Heart left ventricle (tissue), 16 donors: ENCODE results near the gene LRG1. TPM values are rescaled to one million over a fixed set of nuclear protein-coding genes. Genes with fewer than 3 reads are reported as not detected.

Experiments used
- ATAC-seq, 4 donors: fragments of 200-7000 bp; cut with Tn5 transposase; one replicate each; pipeline ENCODE4 v1.9.1; 2020 to 2022; ENCODE audit warnings: moderate library complexity in 4 of 4, mild to moderate bottlenecking in 3 of 4, moderate number of reproducible peaks in 1 of 4
- DNase-seq, 5 donors: peaks; one replicate each; pipeline ENCODE4 v3.0.0-alpha.2; 2020
- H3K27ac ChIP-seq, 12 donors: fragments of 200-600 bp; sonication (generic) in 4 of 12; one replicate each; pipeline versions ENCODE4 v1.5.0 to v1.8.0; 2016 to 2022; ENCODE audit warnings: mild to moderate bottlenecking in 2 of 12
- H3K27me3 ChIP-seq, 9 donors: fragments of 200-600 bp; sonication (generic) in 2 of 9; one replicate each; pipeline versions ENCODE4 v1.5.1 to v1.8.0; 2016 to 2022; ENCODE audit warnings: mild to moderate bottlenecking in 3 of 9
- H3K36me3 ChIP-seq, 9 donors: fragments of 200-600 bp; sonication (generic) in 2 of 9; one replicate each; pipeline versions ENCODE4 v1.5.0 to v1.8.0; 2018 to 2022; ENCODE audit warnings: mild to moderate bottlenecking in 2 of 9
- H3K4me1 ChIP-seq, 12 donors: fragments of 200-600 bp; sonication (generic) in 4 of 12; one replicate each; pipeline versions ENCODE4 v1.5.0 to v1.8.0; 2016 to 2022; ENCODE audit warnings: mild to moderate bottlenecking in 3 of 12
- H3K4me3 ChIP-seq, 12 donors: fragments of 200-600 bp; sonication (generic) in 4 of 12; one replicate each; pipeline versions ENCODE4 v1.5.0 to v1.8.0; 2017 to 2022; ENCODE audit warnings: mild to moderate bottlenecking in 9 of 12, moderate library complexity in 4 of 12
- H3K9me3 ChIP-seq, 12 donors: fragments of 200-600 bp; sonication (generic) in 4 of 12; one replicate each; pipeline versions ENCODE4 v1.5.0 to v1.8.0; 2016 to 2022; ENCODE audit warnings: mild to moderate bottlenecking in 1 of 12
- POLR2A ChIP-seq, 2 donors: fragments of 450-650 bp; IDR thresholded peaks; one replicate each; pipeline ENCODE4 v1.6.1; 2017; ENCODE audit warnings: antibody characterized with exemption in 2 of 2, mild to moderate bottlenecking in 2 of 2, moderate library complexity in 2 of 2
- WGBS, 4 donors: extraction: QIAGEN DNeasy Blood & Tissue Kit in 2 of 4; methylation state at CpG; one replicate each; pipeline versions ENCODE4 v1.1.5 to v1.1.7; 2013 to 2018; 5-methylcytosine and 5-hydroxymethylcytosine counted together
- intact Hi-C, 10 donors: fragments of 100-400 bp; cut with DNase I; formaldehyde crosslinking; loops; one replicate each; pipeline versions ENCODE4 v1.11.1 to v1.14.2; 2022
- polyA plus RNA-seq, 2 donors: library from polyadenylated mRNA; stranded (reverse); fragments of 200-250 nt; gene quantifications; one replicate each; pipeline ENCODE4 v1.2.3, GENCODE V29; 2013
- total RNA-seq, 9 donors: library from RNA; depleted of rRNA in 2 of 9; stranded (reverse); fragments of >200 nt in 2 of 9; fragmentation: NEBNext Ultra II Directional in 3 of 9; extraction: Animal tissue kit (Norgen Biotek cat#: 25700) in 3 of 9; gene quantifications; one replicate each; pipeline versions ENCODE4 v1.1.0 to v1.2.4, GENCODE V29; 2016 to 2023
- TF ChIP-seq, protein P1 (sequence below), 12 donors: fragments of 200-600 bp; sonication (generic) in 4 of 12; IDR thresholded peaks; one replicate each; pipeline versions ENCODE4 v1.5.0 to v1.8.0; 2018 to 2022; ENCODE audit warnings: antibody characterized with exemption in 12 of 12, mild to moderate bottlenecking in 5 of 12
- donor health status: ischemic (EF 13 %, LVEDD 7.1; RV severe dilation, severe dysfunction).
- donor health status: healthy with polysubstance abuse.
- donor health status: DM: no; HTN: yes; CAD: no.
- donor health status: DM: no; HTN: no; CAD: no.
- donor health status: ischemic (EF 25% LVEDD 6.9; RV normal size, moderate dysfunction).
- donor health status: ischemic (EF 25% LVEDD 5.7; RV mildly dilated, moderate dysfunction).
- donor health status: healthy.
- donor health status: DM: yes; HTN: yes; CAD: no.
- donor health status: ischemic (EF 35%, LVEDD 5.7; RV mildly dilated, moderate dysfunction).
- donor health status: nonischemic (EF 11% LVEDD 7.7; RV severe dilation, severe dysfunction).
- donor health status: DM: yes; HTN: yes; CAD: no.
- donor health status: PGD.
- donor health status: ischemic (EF 29% LVEDD 5.4; RV normal size, mild dysfunction).
- donor health status: nonischemic (EF 23%, LVEDD 6.1; RV moderate dilation, normal function).

LRG1 gene
- total and polyA plus RNA-seq, 11 donors = 0.15 to 1.7 (median 0.35) TPM

DNA sequence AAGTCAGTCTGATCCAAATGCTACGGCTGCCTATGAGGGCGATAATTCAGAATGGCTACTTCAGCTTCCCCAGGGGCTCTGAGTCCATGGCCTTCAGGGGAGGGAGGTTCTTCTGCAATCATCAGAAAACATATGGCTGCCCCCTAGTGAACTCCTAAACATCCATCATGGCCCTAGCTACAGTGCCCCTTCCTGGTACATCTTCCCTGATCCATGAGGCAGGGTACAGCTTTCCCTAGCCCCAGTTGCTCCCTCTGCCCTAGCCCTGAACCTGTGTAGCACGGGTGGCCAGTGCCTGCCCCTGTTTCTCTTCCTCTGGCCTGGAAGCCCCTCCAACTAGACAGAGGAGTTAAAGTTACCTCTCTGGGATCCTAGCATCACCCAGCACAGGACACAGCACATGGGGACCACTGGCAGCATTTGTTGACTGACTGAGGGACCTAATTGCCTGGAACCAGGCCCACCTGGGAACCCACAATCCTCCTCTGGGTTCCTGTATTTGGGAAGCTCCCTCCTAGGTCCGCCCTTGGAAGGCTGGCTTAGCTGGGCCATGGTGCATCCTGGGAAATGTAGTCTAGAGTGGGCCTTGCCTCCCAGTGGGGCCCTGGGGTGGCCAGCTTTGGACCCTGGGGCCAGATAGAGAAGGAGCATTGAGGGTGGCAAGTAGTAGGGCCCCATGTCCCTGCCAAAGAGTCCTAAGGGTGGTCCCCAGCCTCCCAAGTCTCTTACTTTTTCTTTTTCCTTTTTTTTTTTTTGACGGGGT is 37.4 kb upstream of the LRG1 start:
- Histone ChIP-seq H3K36me3 (no peaks in the 10 kb centered on the region), H3K4me1 (peaks cover 0 to 34% (median 12%) of the 10 kb centered on the region in 12 donors), H3K27me3 (peaks cover 9 to 61% (median 25%) of the 10 kb centered on the region in 9 donors), H3K9me3 (no peaks in the 10 kb centered on the region), H3K4me3 (no peak overlapping the region), H3K27ac (peak overlapping the region in 1 of 12 donors; percentile 85)
- WGBS, 4 donors = 86 to 93% (median 90%) methylated on average over 5 of the region's 5 CpGs
- ATAC-seq (no peak), DNase-seq (no peak)
- TF ChIP-seq, protein P1, sequence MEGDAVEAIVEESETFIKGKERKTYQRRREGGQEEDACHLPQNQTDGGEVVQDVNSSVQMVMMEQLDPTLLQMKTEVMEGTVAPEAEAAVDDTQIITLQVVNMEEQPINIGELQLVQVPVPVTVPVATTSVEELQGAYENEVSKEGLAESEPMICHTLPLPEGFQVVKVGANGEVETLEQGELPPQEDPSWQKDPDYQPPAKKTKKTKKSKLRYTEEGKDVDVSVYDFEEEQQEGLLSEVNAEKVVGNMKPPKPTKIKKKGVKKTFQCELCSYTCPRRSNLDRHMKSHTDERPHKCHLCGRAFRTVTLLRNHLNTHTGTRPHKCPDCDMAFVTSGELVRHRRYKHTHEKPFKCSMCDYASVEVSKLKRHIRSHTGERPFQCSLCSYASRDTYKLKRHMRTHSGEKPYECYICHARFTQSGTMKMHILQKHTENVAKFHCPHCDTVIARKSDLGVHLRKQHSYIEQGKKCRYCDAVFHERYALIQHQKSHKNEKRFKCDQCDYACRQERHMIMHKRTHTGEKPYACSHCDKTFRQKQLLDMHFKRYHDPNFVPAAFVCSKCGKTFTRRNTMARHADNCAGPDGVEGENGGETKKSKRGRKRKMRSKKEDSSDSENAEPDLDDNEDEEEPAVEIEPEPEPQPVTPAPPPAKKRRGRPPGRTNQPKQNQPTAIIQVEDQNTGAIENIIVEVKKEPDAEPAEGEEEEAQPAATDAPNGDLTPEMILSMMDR (IDR thresholded peaks at IDR 0.05) = no peak
- no peak for TF ChIP-seq POLR2A (IDR thresholded peaks at IDR 0.05)
- intact Hi-C loops = loop anchor here in 7 of 10 donors (2.0 to 5.0 kb wide), 4 partner anchors 55 to 60 kb away; partner anchors contain the start of gene TNFAIP8L1 (in 4 of the 7)

DNA sequence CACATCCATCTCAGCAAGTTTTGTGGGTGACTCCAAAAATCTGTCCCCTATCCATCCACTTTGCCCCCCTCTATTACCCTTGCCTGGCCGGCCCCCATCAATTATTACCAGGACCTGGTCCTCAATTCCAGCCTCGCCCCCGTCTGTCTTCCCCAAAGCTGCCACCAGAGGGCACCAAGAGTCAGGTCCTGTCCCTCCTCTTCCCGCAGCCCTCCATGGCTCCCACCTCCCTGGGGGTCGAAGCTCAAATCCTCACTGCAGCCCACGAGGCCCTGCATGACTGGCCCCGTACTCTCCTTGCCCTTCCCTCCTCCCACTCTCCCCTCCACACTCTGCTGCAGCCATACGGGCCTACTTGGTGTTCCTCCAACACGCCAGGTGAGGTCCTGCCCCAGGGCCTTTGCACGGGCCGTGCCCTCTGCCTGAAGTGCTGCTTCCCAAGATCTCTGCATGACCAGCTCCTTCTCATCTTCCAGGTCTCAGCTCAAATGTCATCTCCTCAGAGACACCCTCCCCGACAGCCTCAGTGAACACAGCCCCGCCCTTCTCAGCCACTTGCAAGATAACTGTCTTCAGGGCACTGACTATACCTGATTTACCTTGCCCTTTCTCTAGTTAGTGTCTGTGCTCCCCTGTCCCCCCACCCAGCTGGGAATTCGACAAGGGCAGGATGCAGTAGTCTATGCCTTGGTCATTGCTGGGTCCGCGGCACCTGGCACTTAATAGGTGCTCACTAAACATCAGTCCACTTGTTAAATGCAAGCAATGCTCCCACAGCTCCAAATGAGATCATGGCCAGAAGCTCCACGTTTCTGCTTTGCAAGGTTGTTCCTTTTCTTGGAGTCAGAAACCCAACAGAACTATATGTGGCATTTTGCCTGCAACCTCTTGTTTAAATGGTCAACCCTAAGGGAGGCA is 36.4 kb upstream of the LRG1 start:
- H3K36me3 ChIP-seq = no peaks in the 10 kb centered on the region
- peaks cover 6 to 55% (median 21%) of the 10 kb centered on the region in 9 donors for H3K27me3 ChIP-seq
- intact Hi-C loops = loop anchor here in 9 of 10 donors (1.0 to 5.0 kb wide), 5 partner anchors 56 to 61 kb away; partner anchors contain the start of gene TNFAIP8L1 (in 4 of the 9)
- H3K4me1 ChIP-seq = peaks cover 0 to 31% (median 12%) of the 10 kb centered on the region in 12 donors
- no peaks in the 10 kb centered on the region for H3K9me3 ChIP-seq
- DNase-seq = peak; percentile 59 to 86 (median 69)
- peak overlapping the region in 11 of 12 donors; percentile 60 to 90 (median 85) for H3K27ac ChIP-seq
- no peak for TF ChIP-seq POLR2A (IDR thresholded peaks at IDR 0.05)
- TF ChIP-seq, protein P1 (IDR thresholded peaks at IDR 0.05) = peak; percentile 50 to 73 (median 66)
- ATAC-seq = peak; percentile 21 to 55 (median 46)
- WGBS, 4 donors = 63 to 71% (median 66%) methylated on average over 17 of the region's 17 CpGs
- no peak overlapping the region for H3K4me3 ChIP-seq

DNA sequence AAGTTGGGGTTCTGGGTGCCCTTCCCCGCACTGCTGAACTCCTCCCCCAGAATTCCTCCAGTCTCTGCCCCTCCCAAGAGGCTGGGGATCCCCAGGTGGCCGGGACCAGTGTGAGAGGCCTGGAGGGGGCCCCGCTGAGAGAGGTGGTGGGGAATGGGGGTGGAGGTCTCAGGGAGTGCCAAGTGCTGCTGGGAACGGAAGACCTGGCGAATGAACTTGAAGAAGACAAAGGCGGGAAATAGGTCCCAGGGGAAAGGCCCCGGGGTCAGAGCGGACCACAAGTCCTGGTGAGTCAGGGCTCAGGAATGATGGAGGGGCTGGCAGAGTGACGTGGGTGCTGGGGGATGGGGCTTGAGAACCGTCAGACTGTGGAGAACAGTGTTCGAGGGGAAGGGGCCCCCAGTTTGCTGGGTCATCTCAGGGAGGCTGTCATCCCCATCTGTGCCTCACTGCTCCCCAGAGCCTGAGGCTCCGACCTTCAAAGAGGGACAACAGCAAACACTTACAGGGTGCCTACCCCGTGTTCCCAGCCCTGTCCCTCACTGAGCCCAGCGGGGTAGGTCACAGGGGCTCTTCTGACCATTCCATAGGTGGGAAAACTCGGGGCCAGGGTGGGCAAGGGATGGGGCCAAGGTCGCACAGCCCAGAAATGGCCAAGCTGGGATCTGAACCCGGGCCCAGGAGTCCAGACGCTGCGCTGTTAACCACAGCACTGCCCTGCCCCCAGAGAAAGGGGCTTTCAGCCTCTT is 35.6 kb upstream of the LRG1 start:
- WGBS, 4 donors = 21 to 28% (median 25%) methylated on average over 17 to 19 of the region's 19 CpGs
- Histone ChIP-seq H3K9me3 (no peaks in the 10 kb centered on the region), H3K27me3 (peaks cover 4 to 46% (median 14%) of the 10 kb centered on the region in 9 donors), H3K36me3 (no peaks in the 10 kb centered on the region), H3K27ac (peak overlapping the region; percentile 63 to 90 (median 83)), H3K4me1 (peaks cover 0 to 26% (median 12%) of the 10 kb centered on the region in 12 donors), H3K4me3 (peak overlapping the region in 1 of 12 donors; percentile 2)
- ATAC-seq (peak; percentile 65 to 92 (median 82)), DNase-seq (peak; percentile 85 to 91 (median 86))
- TF ChIP-seq, protein P1 (IDR thresholded peaks at IDR 0.05) = no peak
- no peak for TF ChIP-seq POLR2A (IDR thresholded peaks at IDR 0.05)
- intact Hi-C loops = loop anchor here in 9 of 10 donors (1.0 to 5.0 kb wide), 5 partner anchors 57 to 62 kb away; partner anchors contain the start of gene TNFAIP8L1 (in 4 of the 9)
